Smooth muscle cell (in vitro differentiated cells): ENCODE data around the gene CDH4. TPM values are rescaled to one million over a fixed set of nuclear protein-coding genes. Genes with fewer than 3 reads are reported as not detected.

ENCODE experiments used
- DNase-seq: peaks from one replicate; lab custom pipeline; 2025; ENCODE audit not compliant: unreplicated experiment; lab: John Stamatoyannopoulos, UW
- H2AFZ ChIP-seq: fragments of 200-600 bp; sonication (generic); 2 replicates; pipeline ENCODE4 v1.6.0; 2016; ENCODE audit warnings: antibody characterized with exemption, low read depth, mild to moderate bottlenecking
- H3F3A ChIP-seq: fragments of 200-600 bp; sonication (generic); 2 replicates; pipeline ENCODE4 v1.6.0; 2017; ENCODE audit warnings: antibody characterized with exemption, low read depth
- H3K27ac ChIP-seq: fragments of 200-600 bp; sonication (generic); 2 replicates; pipeline ENCODE4 v1.5.1; 2016; ENCODE audit warnings: low read depth, mild to moderate bottlenecking
- H3K27me3 ChIP-seq: fragments of 200-600 bp; sonication (generic); 2 replicates; pipeline ENCODE4 v1.6.1; 2016; ENCODE audit warnings: low read depth, mild to moderate bottlenecking
- H3K36me3 ChIP-seq: fragments of 200-600 bp; sonication (generic); 2 replicates; pipeline ENCODE4 v1.5.1; 2016; ENCODE audit warnings: low read depth
- H3K4me1 ChIP-seq: fragments of 200-600 bp; sonication (generic); 2 replicates; pipeline ENCODE4 v1.5.1; 2016; ENCODE audit warnings: low read depth
- H3K4me2 ChIP-seq: fragments of 200-600 bp; sonication (generic); 2 replicates; pipeline ENCODE4 v1.6.0; 2016; ENCODE audit warnings: mild to moderate bottlenecking
- H3K4me3 ChIP-seq: fragments of 200-600 bp; sonication (generic); 2 replicates; pipeline ENCODE4 v1.5.1; 2016; ENCODE audit warnings: mild to moderate bottlenecking
- H3K79me2 ChIP-seq: fragments of 200-600 bp; sonication (generic); 2 replicates; pipeline ENCODE4 v1.6.0; 2016; ENCODE audit warnings: low read depth, mild to moderate bottlenecking
- H3K9ac ChIP-seq: fragments of 200-600 bp; sonication (generic); 2 replicates; pipeline ENCODE4 v1.6.0; 2016; ENCODE audit warnings: low read depth
- H3K9me3 ChIP-seq: fragments of 200-600 bp; sonication (generic); replicated peaks from 2 replicates; pipeline ENCODE4 v1.5.1; 2016; ENCODE audit warnings: low read depth
- H4K20me1 ChIP-seq: fragments of 200-600 bp; sonication (generic); 2 replicates; pipeline ENCODE4 v1.6.0; 2016; ENCODE audit warnings: low read depth
- CTCF ChIP-seq: fragments of 200-600 bp; sonication (generic); IDR thresholded peaks from 2 replicates; pipeline ENCODE4 v1.5.1; 2017; ENCODE audit warnings: borderline replicate concordance, mild to moderate bottlenecking, antibody characterized with exemption; ENCODE audit not compliant: insufficient read depth, poor library complexity, severe bottlenecking
- WGBS: methylation state at CpG from one replicate; pipeline ENCODE4 v1.1.7; 2016; ENCODE audit warnings: low lambda C conversion rate; 5-methylcytosine and 5-hydroxymethylcytosine counted together
- polyA plus RNA-seq: library from polyadenylated mRNA; unstranded; fragments of >200 nt; fragmentation: Nextera tagmentation; extraction: Ambion mirVana; gene quantifications from 2 replicates; pipeline ENCODE4 v1.2.1, GENCODE V29; 2016
- total RNA-seq: library from RNA; depleted of rRNA; stranded (reverse); fragments of >200 nt; gene quantifications from 2 replicates; pipeline ENCODE4 v1.2.3, GENCODE V29; 2014

CDH4 gene
- total and polyA plus RNA-seq, 2 experiments from 2014 or later = 0.03 to 0.04 TPM

GRCh38 chr20:61673152-61673847, 421.2 kb downstream of the CDH4 start:
- H3K4me3 ChIP-seq = no peak overlapping the region
- H4K20me1 ChIP-seq = no peaks in the 10 kb centered on the region
- H3F3A ChIP-seq = no peaks in the 10 kb centered on the region
- no peak overlapping the region for H2AFZ ChIP-seq
- DNase-seq = no peak
- no peaks in the 10 kb centered on the region for H3K36me3 ChIP-seq
- TF ChIP-seq CTCF = no peak
- no peaks in the 10 kb centered on the region for H3K9me3 ChIP-seq
- no peaks in the 10 kb centered on the region for H3K79me2 ChIP-seq
- H3K4me1 ChIP-seq = no peaks in the 10 kb centered on the region
- no peaks in the 10 kb centered on the region for H3K27me3 ChIP-seq
- no peak overlapping the region for H3K4me2 ChIP-seq
- WGBS = 89% methylated on average over 17 of the region's 17 CpGs
- H3K27ac ChIP-seq = no peak overlapping the region
- no peak overlapping the region for H3K9ac ChIP-seq

- no peaks in the 10 kb centered on the region for H3K79me2 ChIP-seq
- H3F3A ChIP-seq = no peaks in the 10 kb centered on the region
- no peak for TF ChIP-seq CTCF
- WGBS = 81% methylated on average over 11 of the region's 11 CpGs
- no peaks in the 10 kb centered on the region for H3K4me1 ChIP-seq
- no peak overlapping the region for H3K4me3 ChIP-seq
- H3K27me3 ChIP-seq = no peaks in the 10 kb centered on the region
- H2AFZ ChIP-seq = no peak overlapping the region
- H3K4me2 ChIP-seq = no peak overlapping the region
- H3K9ac ChIP-seq = no peak overlapping the region
- no peaks in the 10 kb centered on the region for H3K36me3 ChIP-seq
- no peaks in the 10 kb centered on the region for H4K20me1 ChIP-seq
- no peak for DNase-seq
- no peak overlapping the region for H3K27ac ChIP-seq
- H3K9me3 ChIP-seq = no peaks in the 10 kb centered on the region
Measured at GRCh38 chr20:61674121-61674520, 422.1 kb downstream of the CDH4 start.

- H3F3A ChIP-seq = no peaks in the 10 kb centered on the region
- no peaks in the 10 kb centered on the region for H4K20me1 ChIP-seq
- no peak overlapping the region for H3K27ac ChIP-seq
- no peak for DNase-seq
- no peak overlapping the region for H2AFZ ChIP-seq
- no peaks in the 10 kb centered on the region for H3K9me3 ChIP-seq
- H3K36me3 ChIP-seq = no peaks in the 10 kb centered on the region
- H3K4me1 ChIP-seq = no peaks in the 10 kb centered on the region
- WGBS = 78% methylated on average over 3 of the region's 3 CpGs
- H3K4me2 ChIP-seq = no peak overlapping the region
- no peaks in the 10 kb centered on the region for H3K79me2 ChIP-seq
- H3K27me3 ChIP-seq = no peaks in the 10 kb centered on the region
- no peak overlapping the region for H3K9ac ChIP-seq
- no peak for TF ChIP-seq CTCF
- no peak overlapping the region for H3K4me3 ChIP-seq
Measured at GRCh38 chr20:61674688-61675087, 422.6 kb downstream of the CDH4 start.

GRCh38 chr20:61677928-61678327, 425.9 kb downstream of the CDH4 start:
- no peaks in the 10 kb centered on the region for H3F3A ChIP-seq
- DNase-seq = no peak
- WGBS = 73% methylated on average over 2 of the region's 2 CpGs
- peaks cover 11% of the 10 kb centered on the region for H3K27me3 ChIP-seq
- H3K9ac ChIP-seq = no peak overlapping the region
- H3K4me2 ChIP-seq = no peak overlapping the region
- no peak overlapping the region for H3K4me3 ChIP-seq
- no peaks in the 10 kb centered on the region for H3K79me2 ChIP-seq
- H3K9me3 ChIP-seq = no peaks in the 10 kb centered on the region
- no peak overlapping the region for H2AFZ ChIP-seq
- no peaks in the 10 kb centered on the region for H3K4me1 ChIP-seq
- no peak overlapping the region for H3K27ac ChIP-seq
- H3K36me3 ChIP-seq = no peaks in the 10 kb centered on the region
- no peak for TF ChIP-seq CTCF
- H4K20me1 ChIP-seq = no peaks in the 10 kb centered on the region
